ENCODE results near the gene FYB1.

DNA sequence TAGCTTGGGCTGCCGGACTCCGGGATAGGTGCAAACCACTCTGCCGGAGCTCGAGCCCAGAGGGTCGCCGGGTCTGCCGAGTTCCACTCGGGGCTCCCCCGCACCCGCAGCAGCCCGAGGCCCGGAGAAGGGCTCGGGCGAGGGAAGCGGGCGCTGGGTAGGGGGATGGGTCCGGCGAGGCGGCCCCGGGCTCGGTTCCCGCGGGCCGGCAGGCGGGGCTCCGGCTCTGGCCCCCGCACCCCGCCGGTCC is 145.7 kb downstream of the FYB1 start:
- TF ChIP-seq, protein P1, sequence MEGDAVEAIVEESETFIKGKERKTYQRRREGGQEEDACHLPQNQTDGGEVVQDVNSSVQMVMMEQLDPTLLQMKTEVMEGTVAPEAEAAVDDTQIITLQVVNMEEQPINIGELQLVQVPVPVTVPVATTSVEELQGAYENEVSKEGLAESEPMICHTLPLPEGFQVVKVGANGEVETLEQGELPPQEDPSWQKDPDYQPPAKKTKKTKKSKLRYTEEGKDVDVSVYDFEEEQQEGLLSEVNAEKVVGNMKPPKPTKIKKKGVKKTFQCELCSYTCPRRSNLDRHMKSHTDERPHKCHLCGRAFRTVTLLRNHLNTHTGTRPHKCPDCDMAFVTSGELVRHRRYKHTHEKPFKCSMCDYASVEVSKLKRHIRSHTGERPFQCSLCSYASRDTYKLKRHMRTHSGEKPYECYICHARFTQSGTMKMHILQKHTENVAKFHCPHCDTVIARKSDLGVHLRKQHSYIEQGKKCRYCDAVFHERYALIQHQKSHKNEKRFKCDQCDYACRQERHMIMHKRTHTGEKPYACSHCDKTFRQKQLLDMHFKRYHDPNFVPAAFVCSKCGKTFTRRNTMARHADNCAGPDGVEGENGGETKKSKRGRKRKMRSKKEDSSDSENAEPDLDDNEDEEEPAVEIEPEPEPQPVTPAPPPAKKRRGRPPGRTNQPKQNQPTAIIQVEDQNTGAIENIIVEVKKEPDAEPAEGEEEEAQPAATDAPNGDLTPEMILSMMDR (IDR thresholded peaks at IDR 0.05): no peak
- TF ChIP-seq POLR2A (IDR thresholded peaks at IDR 0.05) (no peak), POLR2AphosphoS5 (IDR thresholded peaks at IDR 0.05) (no peak), EP300 (IDR thresholded peaks at IDR 0.05) (no peak)

Data from suprapubic skin (tissue), 4 donors.